Breast epithelium (tissue), 3 donors: ENCODE results near the gene RBBP8.

Experiments used
- CTCF ChIP-seq, 3 donors: fragments of 450-650 bp; IDR thresholded peaks; one replicate each; pipeline ENCODE4 v1.5.1; 2016 to 2017; ENCODE audit warnings: antibody characterized with exemption in 3 of 3, mild to moderate bottlenecking in 3 of 3, moderate library complexity in 3 of 3
- POLR2AphosphoS5 ChIP-seq, 3 donors: sonication (generic); formaldehyde crosslinking; IDR thresholded peaks; one replicate each; pipeline ENCODE4 v1.6.1; 2017; ENCODE audit warnings: antibody characterized with exemption in 3 of 3

- TF ChIP-seq CTCF (IDR thresholded peaks at IDR 0.05): no peak
- no peak for TF ChIP-seq POLR2AphosphoS5 (IDR thresholded peaks at IDR 0.05)
Observed at GRCh38 chr18:22939649-22940048, 6.5 kb downstream of the RBBP8 start.
